ENCODE measurements around the gene MEI1.

DNA sequence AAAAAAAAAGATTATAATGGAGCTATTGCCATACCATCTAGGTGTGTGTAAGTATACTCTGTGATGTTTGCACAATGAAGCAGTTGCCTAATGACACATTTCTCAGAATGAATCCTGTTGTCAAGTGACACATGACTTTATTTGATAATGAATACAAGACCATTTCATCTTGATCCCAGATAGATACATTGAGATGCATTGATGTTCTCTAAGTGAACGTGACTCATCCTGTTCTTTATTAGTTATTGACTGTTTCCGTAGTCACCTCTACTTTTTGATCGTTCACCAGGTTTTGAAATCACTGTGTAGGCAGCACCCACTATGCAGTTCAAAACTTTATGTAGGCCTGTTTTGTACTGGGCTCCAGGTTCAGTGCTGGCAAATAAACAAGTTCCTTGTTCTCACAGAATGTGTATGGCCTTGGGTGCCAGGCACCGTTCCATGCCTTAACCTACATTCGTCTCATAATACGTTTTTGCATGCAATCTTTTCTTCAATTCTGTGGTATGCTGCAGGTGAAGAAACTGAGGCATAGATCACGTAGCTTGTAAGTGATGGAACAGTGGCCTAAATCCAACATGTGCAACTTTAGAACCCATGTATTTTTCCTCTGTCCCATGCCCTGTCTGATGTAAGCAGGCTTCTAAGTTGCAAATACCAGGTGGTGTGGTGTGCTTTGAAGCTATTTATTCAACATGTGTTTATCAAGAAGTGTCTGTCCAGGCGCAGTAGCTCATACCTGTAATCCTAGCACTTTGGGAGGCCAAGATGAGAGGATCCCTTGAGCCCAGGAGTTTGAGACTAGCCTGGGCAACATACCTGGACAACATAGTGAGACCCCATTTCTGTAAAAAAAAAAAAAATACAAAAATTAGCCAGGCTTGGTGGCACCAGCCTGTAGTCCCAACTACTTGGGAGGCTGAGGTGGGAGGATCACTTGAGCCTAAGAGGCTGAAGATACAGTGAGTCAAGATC is 144.0 kb downstream of the MEI1 start:
- TF ChIP-seq POLR2A (IDR thresholded peaks at IDR 0.05): no peak
- TF ChIP-seq CTCF (IDR thresholded peaks at IDR 0.05): no peak
